ENCODE measurements around the gene NDRG3. TPM values are rescaled to one million over a fixed set of nuclear protein-coding genes. Genes with fewer than 3 reads are reported as not detected.

NDRG3 gene
- total RNA-seq, 2 experiments from 2014 or later, result 14.4 to 22.1 TPM

- no peaks in the 10 kb centered on the region for H3K9me3 ChIP-seq (ENCODE audit: low read length)
- no peaks in the 10 kb centered on the region for H3K9me2 ChIP-seq (ENCODE audit: insufficient read depth, low read length)
- no peak for DNase-seq (ENCODE audit: low spot score)
- BruUV-seq (replicated peaks), result no TSS peak
- POLR2A ChIA-PET, result interaction anchor here (0.6 kb wide), 1 partner anchor 494 kb away, joined by 4 read pairs; no protein-coding TSS in a partner anchor
- no peak overlapping the region for H3K4me3 ChIP-seq (ENCODE audit: low read depth, low read length, poor library complexity, severe bottlenecking)
- no peak overlapping the region for H3K4me2 ChIP-seq (ENCODE audit: low read length)
- H3K79me2 ChIP-seq (ENCODE audit: insufficient read depth, low read depth, low read length), result no peaks in the 10 kb centered on the region
- no peak overlapping the region for H3K27ac ChIP-seq (ENCODE audit: low read depth, low read length, poor library complexity, severe bottlenecking)
- no peak overlapping the region for H2AFZ ChIP-seq (ENCODE audit: low read length)
- intact Hi-C loops (cut with micrococcal nuclease; ENCODE audit: unreplicated experiment), result no loop called here
- no peaks in the 10 kb centered on the region for H4K20me1 ChIP-seq (ENCODE audit: insufficient read depth, low read length)
- peaks cover 9% of the 10 kb centered on the region; the same call in 1 of the 2 replicates for H3K36me3 ChIP-seq (ENCODE audit: insufficient read depth, low read length)
- CTCF ChIA-PET (ENCODE audit: unreplicated experiment), result no interaction called here
- H3K4me1 ChIP-seq (ENCODE audit: insufficient read depth, low read length, poor library complexity, severe bottlenecking), result no peaks in the 10 kb centered on the region
- TF ChIP-seq CTCF (conservative IDR thresholded peaks at IDR 0.05; ENCODE audit: low read length), result no peak
- TF ChIP-seq EZH2phosphoT487 (IDR thresholded peaks at IDR 0.05; ENCODE audit: borderline replicate concordance, low read depth, low read length), result no peak
These were observed 82.9 kb downstream of the NDRG3 start for GRCh38 chr20:36663031-36663430.

GRCh38 chr20:36658300-36658699 is 87.6 kb downstream of the NDRG3 start:
- Histone ChIP-seq H2AFZ (ENCODE audit: low read length) (no peak overlapping the region), H3K27ac (ENCODE audit: low read depth, low read length, poor library complexity, severe bottlenecking) (no peak overlapping the region), H3K4me2 (ENCODE audit: low read length) (no peak overlapping the region), H3K9me3 (ENCODE audit: low read length) (no peaks in the 10 kb centered on the region), H3K9me2 (ENCODE audit: insufficient read depth, low read length) (no peaks in the 10 kb centered on the region), H3K36me3 (ENCODE audit: insufficient read depth, low read length) (no peaks in the 10 kb centered on the region), H3K4me3 (ENCODE audit: low read depth, low read length, poor library complexity, severe bottlenecking) (no peak overlapping the region), H3K4me1 (ENCODE audit: insufficient read depth, low read length, poor library complexity, severe bottlenecking) (no peaks in the 10 kb centered on the region), H3K79me2 (ENCODE audit: insufficient read depth, low read depth, low read length) (no peaks in the 10 kb centered on the region), H4K20me1 (ENCODE audit: insufficient read depth, low read length) (no peaks in the 10 kb centered on the region)
- POLR2A ChIA-PET, result interaction anchor here (0.7 kb wide), 1 partner anchor 1828 kb away, joined by 7 read pairs; no protein-coding TSS in a partner anchor
- TF ChIP-seq EZH2phosphoT487 (IDR thresholded peaks at IDR 0.05; ENCODE audit: borderline replicate concordance, low read depth, low read length), result no peak
- TF ChIP-seq CTCF (conservative IDR thresholded peaks at IDR 0.05; ENCODE audit: low read length), result no peak
- CTCF ChIA-PET (ENCODE audit: unreplicated experiment), result no interaction called here
- intact Hi-C loops (cut with micrococcal nuclease; ENCODE audit: unreplicated experiment), result no loop called here
- BruUV-seq (replicated peaks), result no TSS peak
- DNase-seq (ENCODE audit: low spot score), result no peak

GRCh38 chr20:36656733-36657132 is 89.2 kb downstream of the NDRG3 start:
- BruUV-seq (replicated peaks), result no TSS peak
- H3K4me1 ChIP-seq (ENCODE audit: insufficient read depth, low read length, poor library complexity, severe bottlenecking), result no peaks in the 10 kb centered on the region
- H3K36me3 ChIP-seq (ENCODE audit: insufficient read depth, low read length), result no peaks in the 10 kb centered on the region
- no peak overlapping the region for H3K27ac ChIP-seq (ENCODE audit: low read depth, low read length, poor library complexity, severe bottlenecking)
- TF ChIP-seq EZH2phosphoT487 (IDR thresholded peaks at IDR 0.05; ENCODE audit: borderline replicate concordance, low read depth, low read length) (no peak), CTCF (conservative IDR thresholded peaks at IDR 0.05; ENCODE audit: low read length) (no peak)
- no peaks in the 10 kb centered on the region for H4K20me1 ChIP-seq (ENCODE audit: insufficient read depth, low read length)
- H2AFZ ChIP-seq (ENCODE audit: low read length), result no peak overlapping the region
- CTCF ChIA-PET (ENCODE audit: unreplicated experiment), result no interaction called here
- intact Hi-C loops (cut with micrococcal nuclease; ENCODE audit: unreplicated experiment), result no loop called here
- H3K79me2 ChIP-seq (ENCODE audit: insufficient read depth, low read depth, low read length), result no peaks in the 10 kb centered on the region
- no peak overlapping the region for H3K4me3 ChIP-seq (ENCODE audit: low read depth, low read length, poor library complexity, severe bottlenecking)
- no peak overlapping the region for H3K4me2 ChIP-seq (ENCODE audit: low read length)
- DNase-seq (ENCODE audit: low spot score), result no peak
- no peaks in the 10 kb centered on the region for H3K9me3 ChIP-seq (ENCODE audit: low read length)
- H3K9me2 ChIP-seq (ENCODE audit: insufficient read depth, low read length), result no peaks in the 10 kb centered on the region
- POLR2A ChIA-PET, result interaction anchor here (0.5 to 0.7 kb wide), 3 partner anchors 19 to 174 kb away, joined by 3 to 4 read pairs (median 3); no protein-coding TSS in a partner anchor
